NCI-H1417 (cell line): ENCODE data around the gene CAMK2D.
A peak's percentile ranks its signal among the peaks of the same experiment; 100 is the strongest.

Experiments used
- DNase-seq, 3 experiments: peaks; one replicate each; lab custom pipeline; 2025; lab: John Stamatoyannopoulos, UW

Gene CAMK2D

GRCh38 chr4:113682730-113683537 lies 78.6 kb downstream of the CAMK2D start:
- peak; percentile 31 to 75 (median 45) for DNase-seq

- DNase-seq = no peak
These were observed 82.9 kb downstream of the CAMK2D start for GRCh38 chr4:113678641-113679040.

GRCh38 chr4:113677325-113677724 lies 84.2 kb downstream of the CAMK2D start:
- DNase-seq = no peak

- DNase-seq = no peak
These were observed 85.5 kb downstream of the CAMK2D start for GRCh38 chr4:113675731-113676697.

- DNase-seq = no peak
These were observed 86.8 kb downstream of the CAMK2D start for GRCh38 chr4:113674733-113675132.

- DNase-seq = peak in 2 of 3 experiments; percentile 17 to 39
These were observed 87.3 kb downstream of the CAMK2D start for GRCh38 chr4:113674251-113674650.

GRCh38 chr4:113673450-113673849 lies 88.1 kb downstream of the CAMK2D start:
- peak in 2 of 3 experiments; percentile 6 to 7 for DNase-seq

GRCh38 chr4:113666386-113667114 lies 95.0 kb downstream of the CAMK2D start:
- no peak for DNase-seq

GRCh38 chr4:113665036-113665435 lies 96.5 kb downstream of the CAMK2D start:
- DNase-seq = no peak

- DNase-seq = no peak
These were observed 99.0 kb downstream of the CAMK2D start for GRCh38 chr4:113662581-113662980.

- no peak for DNase-seq
These were observed 102.4 kb downstream of the CAMK2D start for GRCh38 chr4:113659127-113659526.

- DNase-seq = peak in 2 of 3 experiments; percentile 1 to 11
These were observed 103.8 kb downstream of the CAMK2D start for GRCh38 chr4:113657586-113658233.

GRCh38 chr4:113653871-113654270 lies 107.7 kb downstream of the CAMK2D start:
- no peak for DNase-seq

- peak in 1 of 3 experiments; percentile 37 for DNase-seq
These were observed 115.1 kb downstream of the CAMK2D start for GRCh38 chr4:113646442-113646822.

GRCh38 chr4:113645771-113646441 lies 115.6 kb downstream of the CAMK2D start:
- DNase-seq = peak; percentile 20 to 60 (median 35)

- no peak for DNase-seq
These were observed 116.2 kb downstream of the CAMK2D start for GRCh38 chr4:113645288-113645687.

- no peak for DNase-seq
These were observed 117.1 kb downstream of the CAMK2D start for GRCh38 chr4:113644398-113644797.

GRCh38 chr4:113643505-113643904 lies 118.0 kb downstream of the CAMK2D start:
- DNase-seq = no peak

GRCh38 chr4:113641025-113641431 lies 120.5 kb downstream of the CAMK2D start:
- no peak for DNase-seq

- DNase-seq = no peak
These were observed 122.2 kb downstream of the CAMK2D start for GRCh38 chr4:113639326-113639725.

GRCh38 chr4:113638562-113638832 lies 123.0 kb downstream of the CAMK2D start:
- no peak for DNase-seq
